ENCODE measurements around the gene RRAD.

- no peak for TF ChIP-seq CTCF (IDR thresholded peaks at IDR 0.05; ENCODE audit: low read depth, low read length, poor library complexity, severe bottlenecking)
- no peak for TF ChIP-seq EZH2phosphoT487 (IDR thresholded peaks at IDR 0.05; ENCODE audit: borderline replicate concordance, low read length)
Measured at GRCh38 chr16:66904846-66905632, 20.3 kb downstream of the RRAD start.

Data from DOHH2 (cell line).